Testis (tissue), 2 donors: ENCODE results near the gene HNRNPU.

Experiments
- CTCF ChIP-seq, 3 experiments: fragments of 450-650 bp in 2 of 3; fragments of 200-600 bp in 1 of 3; sonication (generic) in 1 of 3; IDR thresholded peaks; one replicate each; pipeline ENCODE4 v1.5.1; 2016 to 2019; ENCODE audit warnings: antibody characterized with exemption in 3 of 3, mild to moderate bottlenecking in 2 of 3, moderate library complexity in 1 of 3
- POLR2A ChIP-seq: fragments of 450-650 bp; IDR thresholded peaks from one replicate; pipeline ENCODE4 v1.6.1; 2017; ENCODE audit warnings: antibody characterized with exemption, mild to moderate bottlenecking, moderate library complexity

GRCh38 chr1:244854865-244855578 lies 9.3 kb downstream of the HNRNPU start:
- TF ChIP-seq POLR2A (no peak), CTCF (IDR thresholded peaks at IDR 0.05) (no peak)
